Measurements from ENCODE around the gene CTDNEP1.
A peak's percentile ranks its signal among the peaks of the same experiment; 100 is the strongest.

CTDNEP1 gene

GRCh38 chr17:7251661-7252175, at the start of gene CTDNEP1:
TSS of gene CTDNEP1 (minus strand) at chr17:7251734. CDS start at chr17:7251296, 438 bp downstream.
- peak; percentile 97 for DNase-seq

DNA sequence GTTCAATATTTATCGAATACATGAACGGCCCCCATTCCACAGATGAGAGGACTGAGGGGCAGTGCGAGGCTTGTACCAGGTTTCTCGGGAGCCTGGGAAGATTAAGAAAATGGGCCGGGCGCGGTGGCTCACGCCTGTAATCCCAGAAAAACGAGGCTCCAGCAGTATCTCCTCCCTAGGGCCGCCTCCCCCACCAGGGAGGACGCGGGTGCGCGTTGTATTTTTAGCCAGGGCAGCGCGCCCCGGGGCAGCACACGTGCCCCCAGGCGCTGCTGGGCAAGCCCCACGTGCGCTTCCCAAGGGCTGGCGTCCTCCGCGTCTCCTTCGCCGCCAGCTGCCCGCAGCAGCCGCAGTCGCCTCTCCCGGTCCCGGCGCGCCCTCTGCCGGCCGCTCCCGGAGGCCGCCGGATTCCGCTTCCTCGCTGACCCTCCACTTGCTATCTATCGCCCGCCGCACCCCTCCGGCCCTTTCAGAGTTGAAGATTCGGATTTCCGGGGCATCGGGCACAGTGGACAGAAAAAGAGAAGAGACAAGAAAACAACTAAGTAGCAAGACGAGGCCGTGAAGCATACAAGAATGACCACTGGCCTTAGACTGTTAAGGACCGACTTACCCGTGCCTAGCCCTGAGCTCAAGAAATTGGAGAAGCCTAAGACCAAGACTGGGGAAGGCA, 44.8 kb upstream of the CTDNEP1 start:
- peak; percentile 49 for DNase-seq

- DNase-seq, result no peak
Measured at GRCh38 chr17:7295230-7296180, 44.0 kb upstream of the CTDNEP1 start.

DNA sequence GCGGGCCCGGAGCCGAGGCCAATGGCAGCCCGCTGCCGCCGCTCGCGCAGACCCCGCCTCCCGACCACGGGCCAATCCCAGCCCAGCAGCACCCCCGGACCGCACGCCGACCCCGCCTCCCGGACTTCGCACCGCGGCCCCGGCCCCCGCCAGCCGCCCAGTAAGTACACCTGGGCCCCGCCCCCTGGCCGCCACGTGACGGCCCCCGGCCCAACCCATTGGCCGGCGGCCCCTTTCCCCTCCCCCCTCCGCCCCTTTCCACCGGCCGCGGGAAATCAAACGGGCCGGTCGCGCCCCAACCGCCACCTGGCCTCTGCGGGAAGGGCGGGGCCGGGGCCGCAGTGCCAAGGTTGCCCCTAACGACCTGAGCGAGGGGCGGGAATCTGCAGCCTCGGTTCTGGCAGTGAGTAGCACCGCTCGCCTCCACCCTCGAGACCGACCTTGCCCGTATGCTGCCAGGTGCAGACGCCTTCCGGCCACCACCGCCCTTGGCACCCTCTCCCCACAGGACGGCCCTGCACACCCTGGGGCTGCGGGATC, 43.1 kb upstream of the CTDNEP1 start, which contains the start of gene YBX2:
TSS of gene YBX2 (minus strand) at position 26 of the 540 bp plus-strand sequence. CDS start 139 bp downstream, outside the sequence.
- DNase-seq, result peak; percentile 92

DNA sequence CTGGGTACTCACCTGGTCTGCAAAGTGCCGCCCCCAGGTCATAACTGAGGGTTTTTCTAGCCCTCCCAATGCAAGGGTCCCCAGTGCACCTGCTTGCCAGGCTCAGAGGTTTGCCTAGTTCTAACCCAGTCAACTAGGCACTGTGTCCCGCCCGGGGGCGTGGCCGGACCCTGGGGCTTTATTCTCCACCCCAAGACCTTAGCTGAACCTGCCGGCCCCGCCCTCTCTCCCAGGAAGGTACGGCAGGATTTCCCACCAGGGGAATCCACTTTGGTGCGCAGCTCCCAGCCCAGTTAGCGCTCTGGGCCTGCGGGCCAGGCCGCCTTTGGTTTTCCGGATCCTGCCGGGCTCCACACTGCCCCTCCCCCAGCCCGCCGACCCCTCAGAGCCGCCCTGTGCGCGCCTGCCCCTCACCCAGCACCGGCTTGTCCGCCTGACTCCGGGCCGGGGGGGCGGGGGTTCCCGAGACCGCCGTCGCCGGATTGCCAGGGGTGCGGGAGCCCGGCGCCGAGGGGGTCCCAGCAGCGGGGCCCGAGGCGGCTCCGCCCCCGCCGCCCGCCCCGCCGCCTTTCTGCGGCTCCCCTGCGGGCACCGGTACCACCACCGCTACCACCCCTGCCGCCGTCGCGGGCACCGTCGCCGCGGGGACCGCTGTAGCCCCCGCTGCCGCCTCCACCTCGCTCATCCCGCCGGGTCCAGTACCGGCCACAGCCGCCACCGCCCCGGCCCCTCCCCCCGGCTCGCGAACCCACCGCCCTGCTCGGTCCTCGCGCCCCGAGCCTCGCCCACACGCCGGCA, 42.5 kb upstream of the CTDNEP1 start:
- no peak for DNase-seq

GRCh38 chr17:7293159-7293558, 41.6 kb upstream of the CTDNEP1 start:
- DNase-seq, result no peak

GRCh38 chr17:7292729-7293128, 41.2 kb upstream of the CTDNEP1 start:
- no peak for DNase-seq

DNA sequence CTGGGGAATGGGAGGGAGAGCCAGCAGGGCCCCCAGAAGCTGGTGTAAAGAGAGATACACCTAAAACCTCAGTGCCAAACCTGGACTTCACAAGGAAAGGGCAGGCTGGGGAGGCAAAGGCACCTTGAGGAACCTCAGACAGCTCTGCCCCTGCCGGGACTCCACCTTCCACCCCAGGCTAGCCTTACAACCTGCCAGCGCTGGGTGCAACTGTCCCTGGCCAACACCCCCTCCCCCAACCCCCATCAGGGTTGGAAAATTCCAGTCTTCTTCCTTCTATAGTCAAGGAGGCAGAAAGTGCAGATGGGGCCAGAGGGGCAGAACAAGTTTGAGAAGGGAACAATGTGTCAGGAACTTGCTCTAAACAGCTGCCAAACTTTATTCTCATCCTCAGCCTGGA, 40.7 kb upstream of the CTDNEP1 start:
- DNase-seq, result no peak

- DNase-seq, result no peak
Measured at GRCh38 chr17:7290685-7291084, 39.2 kb upstream of the CTDNEP1 start.

- DNase-seq, result no peak
Measured at GRCh38 chr17:7290166-7290565, 38.6 kb upstream of the CTDNEP1 start.

GRCh38 chr17:7289256-7290032, 37.9 kb upstream of the CTDNEP1 start:
- DNase-seq, result no peak

- DNase-seq, result no peak
Measured at GRCh38 chr17:7285679-7286078, 34.1 kb upstream of the CTDNEP1 start.

DNA sequence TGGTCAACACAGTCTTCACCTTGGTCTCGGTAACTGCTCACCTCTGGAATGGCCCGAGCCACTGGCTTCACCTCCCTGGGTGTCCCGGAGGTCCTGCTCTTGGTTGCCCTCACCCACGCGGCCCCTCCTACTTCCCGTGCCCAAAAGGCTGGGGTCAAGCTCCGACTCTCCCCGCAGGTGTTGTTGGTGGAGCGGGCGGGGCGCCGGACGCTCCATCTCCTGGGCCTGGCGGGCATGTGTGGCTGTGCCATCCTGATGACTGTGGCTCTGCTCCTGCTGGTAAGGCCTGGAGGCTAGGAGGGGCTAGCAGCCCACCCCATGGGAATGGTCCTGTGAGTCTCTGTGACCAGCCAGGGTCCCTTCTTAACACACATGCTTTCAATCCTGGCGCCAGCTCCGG, 33.4 kb upstream of the CTDNEP1 start:
- DNase-seq, result no peak

DNA sequence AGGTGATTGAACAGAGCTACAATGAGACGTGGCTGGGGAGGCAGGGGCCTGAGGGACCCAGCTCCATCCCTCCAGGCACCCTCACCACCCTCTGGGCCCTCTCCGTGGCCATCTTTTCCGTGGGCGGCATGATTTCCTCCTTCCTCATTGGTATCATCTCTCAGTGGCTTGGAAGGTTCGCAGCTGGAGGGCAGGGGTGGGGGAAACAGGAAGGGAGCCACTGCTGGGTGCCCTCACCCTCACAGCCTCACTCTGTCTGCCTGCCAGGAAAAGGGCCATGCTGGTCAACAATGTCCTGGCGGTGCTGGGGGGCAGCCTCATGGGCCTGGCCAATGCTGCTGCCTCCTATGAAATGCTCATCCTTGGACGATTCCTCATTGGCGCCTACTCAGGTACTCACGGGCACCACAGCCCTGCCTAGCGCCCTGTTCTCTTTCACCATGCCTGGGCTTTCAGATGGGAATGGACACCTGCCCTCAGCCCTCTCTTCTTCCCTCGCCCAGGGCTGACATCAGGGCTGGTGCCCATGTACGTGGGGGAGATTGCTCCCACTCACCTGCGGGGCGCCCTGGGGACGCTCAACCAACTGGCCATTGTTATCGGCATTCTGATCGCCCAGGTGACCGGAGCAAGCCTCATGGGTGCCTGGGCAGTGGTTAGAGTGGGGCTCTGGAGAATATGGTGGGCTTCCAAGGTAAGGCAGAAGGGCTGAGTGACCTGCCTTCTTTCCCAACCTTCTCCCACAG, 32.1 kb upstream of the CTDNEP1 start:
- DNase-seq, result no peak

DNA sequence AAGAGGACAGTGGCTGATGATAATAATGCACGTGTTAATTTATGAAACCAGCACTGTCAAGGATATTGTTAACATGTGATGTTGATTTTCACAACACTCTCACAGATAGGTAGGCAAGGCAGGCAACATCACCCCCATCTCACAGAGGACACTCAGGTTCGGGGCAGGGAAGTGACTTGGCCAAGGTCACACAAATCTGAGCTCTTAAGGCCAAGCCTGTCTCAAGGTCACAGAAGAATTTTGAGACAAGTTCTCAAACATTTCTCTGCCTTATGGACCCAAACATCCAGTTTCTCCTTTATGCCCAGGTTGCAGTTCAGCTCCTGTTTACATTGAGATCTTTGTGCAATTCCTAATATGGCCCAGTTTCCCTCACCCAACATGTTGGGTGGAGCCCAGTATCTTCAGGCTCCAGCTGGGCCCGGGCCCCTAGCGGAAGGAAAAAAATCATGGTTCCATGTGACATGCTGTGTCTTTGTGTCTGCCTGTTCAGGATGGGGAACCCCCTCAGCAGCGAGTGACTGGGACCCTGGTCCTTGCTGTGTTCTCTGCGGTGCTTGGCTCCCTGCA, 31.3 kb upstream of the CTDNEP1 start:
- DNase-seq, result no peak

DNA sequence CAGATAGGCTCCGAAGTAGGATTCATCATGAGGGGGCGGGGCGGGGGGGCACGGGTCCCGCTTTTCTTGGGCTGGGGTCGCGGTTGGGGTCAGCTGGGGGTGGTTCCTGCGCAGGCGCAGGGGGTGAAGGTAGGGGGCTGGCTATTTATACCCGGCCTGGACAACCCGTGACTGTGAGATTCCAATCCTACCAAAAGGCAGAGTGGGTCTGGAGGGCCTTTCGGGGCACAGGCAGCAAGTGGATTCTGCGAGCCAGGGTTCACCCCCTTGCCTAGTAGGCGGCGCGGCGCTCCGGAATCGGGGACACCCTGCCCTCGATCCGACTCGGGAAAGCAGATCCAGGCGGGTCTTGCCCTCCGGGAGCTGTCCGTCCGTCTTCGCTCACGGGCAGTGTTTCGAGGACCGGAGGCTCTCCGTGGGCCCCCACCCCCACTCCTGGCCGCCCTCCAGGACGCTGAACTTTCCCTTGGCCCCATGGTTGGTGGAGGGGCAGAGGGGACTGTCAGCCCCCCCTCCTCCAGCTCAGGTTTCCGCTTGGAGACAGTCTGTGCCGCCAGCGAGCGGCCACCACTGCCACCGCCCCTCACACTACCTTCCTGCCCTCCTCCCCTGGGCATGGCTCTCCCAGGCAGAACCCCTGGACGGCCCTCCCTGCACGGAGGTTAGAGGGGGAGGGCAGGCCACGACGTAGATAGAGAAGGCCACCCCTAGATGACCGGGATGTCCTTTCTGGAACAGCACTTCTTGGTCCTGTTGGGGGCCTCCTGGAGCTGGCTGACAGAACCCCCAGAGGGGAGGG, 30.6 kb upstream of the CTDNEP1 start:
- DNase-seq, result no peak

GRCh38 chr17:7281074-7281952, 29.8 kb upstream of the CTDNEP1 start, which contains the start of gene SLC2A4:
TSS of gene SLC2A4 (plus strand) at chr17:7281718. CDS start at chr17:7281935, 217 bp downstream.
- peak; percentile 89 for DNase-seq

DNA sequence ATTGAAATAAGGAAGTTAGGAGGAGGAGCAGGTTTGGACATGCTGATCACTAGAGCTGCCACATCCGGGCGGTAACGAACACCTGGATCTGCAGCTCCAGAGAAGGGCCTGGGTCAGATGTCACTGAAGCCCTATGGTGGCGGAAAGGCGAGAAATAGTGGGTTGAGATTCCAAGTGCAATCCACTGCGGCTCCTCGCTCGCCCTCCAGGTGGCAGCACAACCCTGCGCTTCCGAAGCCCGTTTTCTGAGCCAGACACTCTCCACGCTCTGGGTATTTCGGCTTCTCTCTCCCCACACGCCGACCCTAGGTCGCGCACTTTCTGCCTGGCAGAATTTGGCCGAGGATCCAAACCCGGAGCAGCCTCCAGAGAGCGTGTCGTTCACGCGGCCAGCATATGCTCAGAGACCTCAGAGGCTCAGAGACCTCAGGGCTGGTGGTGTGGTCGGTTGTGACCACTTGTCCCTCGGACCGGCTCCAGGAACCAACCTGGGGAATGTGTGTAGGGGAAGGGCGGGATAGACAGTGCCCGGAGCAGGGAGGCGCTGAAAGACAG, 29.1 kb upstream of the CTDNEP1 start:
- DNase-seq, result peak; percentile 34

Measured in NCI-H2227 treated with DMSO at 0.1 percent for 48 hours (cell line).